Ishikawa (cell line): Measurements from ENCODE around the gene DPYSL5.

Experiments used
- CEBPB ChIP-seq: IDR thresholded peaks from 2 replicates; pipeline ENCODE4 v1.6.1; 2012
- RAD21 ChIP-seq: IDR thresholded peaks from 2 replicates; pipeline ENCODE4 v1.6.1; 2012; ENCODE audit warnings: low read depth

DNA sequence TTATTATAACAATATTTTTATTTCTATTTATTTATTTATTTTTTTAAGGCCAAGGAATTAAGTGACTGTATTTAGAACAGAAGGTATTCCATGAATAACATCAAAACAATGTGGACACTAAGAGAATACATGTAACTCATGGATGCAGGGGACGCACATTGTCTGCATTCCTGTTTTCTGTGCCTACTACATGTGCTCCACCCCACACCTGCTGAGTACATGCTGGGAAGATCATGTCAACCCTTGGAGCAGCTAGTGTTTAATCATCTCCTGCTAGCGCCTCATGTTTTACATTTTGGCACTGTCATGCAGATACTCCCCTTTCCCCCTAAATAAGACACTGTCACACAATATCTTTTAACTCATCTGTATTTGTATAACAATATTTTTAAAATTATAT is 29.3 kb downstream of the DPYSL5 start:
- TF ChIP-seq RAD21 (no peak), CEBPB (no peak)
